Glomerular visceral epithelial cell (primary cell): ENCODE results near the gene PHF21B.

Experiments used
- DNase-seq: peaks from one replicate; pipeline ENCODE4 v3.0.0-alpha.2; 2016; ENCODE audit errors: extremely low spot score

Gene PHF21B

GRCh38 chr22:44990328-44990727 is 19.5 kb downstream of the PHF21B start:
- DNase-seq: no peak

DNA sequence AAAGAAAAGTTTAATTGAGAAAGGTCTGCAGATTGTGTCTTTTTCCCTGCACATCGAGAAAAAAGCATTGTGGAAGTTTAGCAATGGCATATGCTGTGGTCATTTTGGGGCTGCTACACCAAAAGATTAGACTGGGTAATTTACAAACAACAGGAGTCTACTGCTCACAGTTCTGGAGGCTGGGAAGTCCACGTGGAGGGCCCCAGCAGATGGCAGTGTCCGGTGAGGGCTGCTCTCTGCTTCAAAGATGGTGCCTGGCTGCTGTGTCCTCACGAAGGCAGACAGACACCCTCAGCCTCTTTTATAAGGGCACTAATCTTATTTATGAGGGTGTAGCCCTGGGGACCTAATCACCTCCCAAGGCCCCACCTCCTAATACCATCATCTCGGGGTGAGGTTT is 21.1 kb downstream of the PHF21B start:
- no peak for DNase-seq

- no peak for DNase-seq
Observed at GRCh38 chr22:44986926-44987325, 22.9 kb downstream of the PHF21B start.

DNA sequence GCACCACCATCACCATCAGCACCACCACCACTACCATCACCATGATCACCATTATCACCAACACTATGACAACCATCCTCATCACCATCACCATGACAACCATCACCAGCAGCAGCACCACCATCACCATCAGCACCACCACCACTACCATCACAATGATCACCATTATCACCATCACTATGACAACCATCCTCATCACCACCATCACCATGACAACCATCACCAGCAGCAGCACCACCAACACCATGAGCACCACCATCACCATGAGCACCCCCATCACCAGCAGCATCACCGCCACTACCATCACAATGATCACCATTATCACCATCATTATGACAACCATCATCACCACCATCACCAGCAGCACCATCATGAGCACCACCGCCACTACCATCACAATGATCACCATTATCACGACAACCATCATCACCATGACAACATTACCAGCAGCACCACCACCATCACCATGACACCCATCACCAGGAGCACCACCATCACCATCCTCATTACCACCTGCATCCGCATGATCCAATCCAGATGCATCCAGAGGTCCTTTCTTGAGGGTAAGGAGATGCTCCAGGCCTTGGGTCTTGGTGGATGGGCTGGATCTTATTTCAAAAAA is 23.8 kb downstream of the PHF21B start:
- DNase-seq: no peak

DNA sequence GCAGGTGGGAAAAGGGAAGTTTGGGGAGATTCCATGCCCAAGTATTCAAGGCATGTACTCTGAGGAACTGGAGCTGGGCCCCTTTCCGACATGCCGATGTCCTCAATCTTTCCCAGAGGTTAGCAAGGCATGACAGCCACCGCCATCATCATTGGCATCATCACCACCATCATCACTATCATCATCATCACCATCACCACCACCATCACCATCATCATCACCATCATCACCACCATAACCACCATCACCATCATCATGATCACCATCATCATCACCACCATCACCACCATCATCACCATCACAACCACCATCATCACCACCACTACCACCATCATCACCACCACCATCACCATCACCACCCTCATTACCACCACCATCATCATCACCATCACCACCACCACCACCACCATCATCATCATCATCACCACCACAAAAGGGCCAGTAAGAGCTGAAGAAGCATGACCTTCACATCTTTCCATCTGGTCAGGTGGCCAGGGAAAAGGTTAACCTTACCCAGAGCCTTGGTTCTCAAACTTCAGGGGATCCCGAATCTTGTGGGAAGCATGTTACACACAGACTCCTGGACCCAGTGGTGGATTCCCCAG is 25.8 kb downstream of the PHF21B start:
- no peak for DNase-seq

- DNase-seq: no peak
Observed at GRCh38 chr22:44982445-44982844, 27.4 kb downstream of the PHF21B start.

GRCh38 chr22:44981857-44982256 is 27.9 kb downstream of the PHF21B start:
- DNase-seq: no peak

- no peak for DNase-seq
Observed at GRCh38 chr22:44979154-44979553, 30.7 kb downstream of the PHF21B start.

GRCh38 chr22:44975427-44976262 is 34.2 kb downstream of the PHF21B start:
- DNase-seq: peak; percentile 70

DNA sequence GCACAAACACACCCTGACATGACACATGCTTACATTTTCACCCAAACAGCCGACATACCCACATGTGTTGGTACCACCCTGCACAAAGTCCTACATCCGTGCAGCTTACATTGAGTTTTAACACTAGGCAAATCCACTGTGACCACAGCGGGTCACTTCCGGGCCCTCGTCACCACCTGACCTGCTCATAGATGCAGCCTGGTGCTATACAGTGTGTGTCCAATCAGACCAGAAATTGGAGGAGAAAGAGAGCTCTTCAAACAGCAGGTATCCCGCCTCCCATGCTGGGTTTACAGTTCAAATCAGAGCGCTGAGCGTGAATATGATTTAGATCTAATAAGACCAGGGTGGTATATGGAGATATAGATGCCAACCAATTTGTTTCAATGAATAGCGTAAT is 35.4 kb downstream of the PHF21B start:
- no peak for DNase-seq

GRCh38 chr22:44973829-44974228 is 36.0 kb downstream of the PHF21B start:
- no peak for DNase-seq

DNA sequence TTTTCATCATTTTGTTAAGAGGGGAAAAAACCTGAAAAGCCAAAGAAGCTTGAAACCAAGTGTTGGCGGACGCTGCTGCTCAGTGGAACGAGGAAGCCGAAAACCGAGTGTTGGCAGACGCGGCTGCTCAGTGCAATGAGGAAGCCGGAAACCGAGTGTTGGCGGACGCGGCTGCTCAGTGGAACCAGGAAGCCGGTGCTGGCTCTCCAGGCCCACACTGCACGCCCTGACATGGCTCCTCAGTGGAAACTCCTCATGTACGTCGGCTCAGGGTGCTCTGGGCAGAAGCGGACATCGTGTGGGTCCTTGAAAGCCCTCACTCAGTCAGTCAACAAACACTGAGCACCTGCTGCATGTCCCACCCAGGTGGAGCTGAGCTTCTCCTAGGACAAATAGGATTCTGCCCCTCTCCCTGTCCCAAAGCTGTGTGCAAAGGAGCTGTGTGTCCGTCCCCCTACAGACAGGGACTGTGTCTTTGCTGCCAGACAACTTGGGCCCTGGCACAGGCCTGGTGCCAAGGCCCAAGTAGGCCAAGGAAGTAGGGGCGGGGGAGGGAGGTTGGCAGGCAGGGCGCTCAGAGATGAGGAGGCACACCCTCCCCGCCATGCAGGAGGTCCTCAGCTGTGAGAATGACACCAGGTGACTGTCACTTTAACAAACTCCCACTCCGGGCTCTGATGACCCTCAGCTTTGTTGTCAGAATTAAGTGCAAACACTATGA is 37.3 kb downstream of the PHF21B start:
- DNase-seq: no peak

DNA sequence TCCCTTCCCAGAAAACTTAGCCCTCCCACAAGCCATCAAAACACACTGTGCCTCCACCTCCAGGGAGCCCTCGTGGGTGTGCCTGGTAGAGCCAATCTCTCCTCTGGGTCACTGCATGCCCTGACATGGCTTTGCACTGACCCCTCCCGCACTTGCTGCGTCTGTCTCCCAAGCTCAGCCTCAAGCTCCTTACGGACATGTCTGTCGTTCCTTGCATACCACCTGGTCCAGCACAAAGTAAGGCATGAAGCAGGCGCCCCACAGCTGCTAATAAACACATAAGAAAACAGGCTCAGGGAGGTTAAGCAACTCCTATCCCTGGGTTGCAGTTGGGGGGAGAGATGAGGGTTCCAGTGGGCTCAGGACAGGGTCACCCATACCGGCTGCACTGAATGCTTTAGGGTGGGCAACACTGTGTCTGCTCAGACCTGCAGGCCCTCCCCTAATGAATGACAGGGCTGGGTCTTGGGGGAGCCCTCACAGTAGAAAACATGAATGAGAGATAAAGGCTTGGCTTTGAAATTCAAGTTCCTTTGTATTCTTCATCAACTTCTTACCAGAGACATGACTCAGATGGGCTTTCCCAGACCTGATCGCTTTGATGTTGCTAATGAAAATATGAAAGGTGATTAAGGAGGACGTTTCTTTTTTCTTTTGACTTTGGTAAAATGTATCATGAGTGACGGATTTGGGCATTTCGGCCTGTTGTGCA is 38.0 kb downstream of the PHF21B start:
- DNase-seq: no peak

DNA sequence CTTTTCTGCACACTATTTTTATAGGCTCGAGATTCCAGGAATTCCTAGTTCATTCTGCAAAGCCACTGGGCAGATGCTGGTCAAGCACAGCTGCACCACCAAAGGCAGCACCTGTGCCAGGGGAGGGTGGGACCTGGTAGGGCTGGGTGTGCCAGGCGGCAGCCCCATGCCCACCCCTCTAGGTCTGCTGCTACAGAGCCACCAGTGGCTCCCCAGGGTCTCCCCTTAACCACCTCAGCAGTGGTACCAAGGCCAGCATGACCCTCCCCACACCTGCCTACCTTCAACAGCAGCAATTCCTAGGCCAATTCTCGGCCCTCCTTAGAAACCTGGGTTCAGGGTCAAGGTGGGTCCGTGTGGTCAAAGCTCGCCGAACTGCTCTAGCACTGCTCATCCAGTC is 39.5 kb downstream of the PHF21B start:
- DNase-seq: no peak

GRCh38 chr22:44969817-44970216 is 40.0 kb downstream of the PHF21B start:
- DNase-seq: no peak

- DNase-seq: no peak
Observed at GRCh38 chr22:44968736-44969135, 41.1 kb downstream of the PHF21B start.

DNA sequence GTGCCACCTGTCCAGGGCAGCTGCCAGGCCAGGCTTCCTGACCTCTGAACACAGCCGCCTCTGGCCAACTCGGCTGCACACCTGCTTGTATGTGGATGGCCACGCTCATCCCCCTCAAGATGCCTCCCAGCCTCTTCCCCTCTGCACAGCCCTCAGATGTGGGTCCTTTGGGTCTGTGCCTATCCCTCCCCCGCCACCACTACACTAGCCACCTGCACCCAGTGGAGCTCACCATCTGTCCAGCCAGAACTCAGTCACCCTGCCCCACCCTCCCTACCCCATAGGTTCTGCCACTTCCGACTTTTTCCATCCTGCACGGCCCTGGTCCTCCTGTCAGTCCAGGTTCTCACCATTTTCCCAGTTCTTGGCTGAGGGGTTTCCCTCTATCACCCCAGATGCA is 44.6 kb downstream of the PHF21B start:
- DNase-seq: no peak

DNA sequence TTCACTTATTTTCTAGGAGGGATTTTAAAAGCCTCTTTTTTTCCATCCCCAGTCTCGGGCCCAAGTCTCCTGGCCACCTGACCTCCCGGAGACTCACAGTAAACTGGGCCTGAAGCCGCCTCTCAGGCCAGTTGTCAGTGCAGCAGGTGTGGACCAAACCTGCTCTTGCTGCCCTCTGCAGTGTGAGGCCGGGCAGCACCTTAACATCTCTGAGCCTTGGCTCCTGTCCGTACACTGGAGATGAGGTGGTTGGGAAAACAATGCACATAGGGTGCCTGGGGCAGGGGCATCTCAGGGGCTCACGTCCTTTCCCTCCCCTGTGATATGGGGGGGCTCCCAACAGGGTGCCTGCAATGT is 45.1 kb downstream of the PHF21B start:
- no peak for DNase-seq

- no peak for DNase-seq
Observed at GRCh38 chr22:44963832-44964721, 45.7 kb downstream of the PHF21B start.

- DNase-seq: no peak
Observed at GRCh38 chr22:44962741-44963454, 46.9 kb downstream of the PHF21B start.
